Measurements from ENCODE around the gene KRTAP5-7. TPM values are rescaled to one million over a fixed set of nuclear protein-coding genes. Genes with fewer than 3 reads are reported as not detected.

Gene KRTAP5-7, protein sequence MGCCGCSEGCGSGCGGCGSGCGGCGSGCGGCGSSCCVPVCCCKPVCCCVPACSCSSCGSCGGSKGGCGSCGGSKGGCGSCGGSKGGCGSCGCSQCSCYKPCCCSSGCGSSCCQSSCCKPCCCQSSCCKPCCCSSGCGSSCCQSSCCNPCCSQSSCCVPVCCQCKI
- not detected in 2 replicates for total RNA-seq

DNA sequence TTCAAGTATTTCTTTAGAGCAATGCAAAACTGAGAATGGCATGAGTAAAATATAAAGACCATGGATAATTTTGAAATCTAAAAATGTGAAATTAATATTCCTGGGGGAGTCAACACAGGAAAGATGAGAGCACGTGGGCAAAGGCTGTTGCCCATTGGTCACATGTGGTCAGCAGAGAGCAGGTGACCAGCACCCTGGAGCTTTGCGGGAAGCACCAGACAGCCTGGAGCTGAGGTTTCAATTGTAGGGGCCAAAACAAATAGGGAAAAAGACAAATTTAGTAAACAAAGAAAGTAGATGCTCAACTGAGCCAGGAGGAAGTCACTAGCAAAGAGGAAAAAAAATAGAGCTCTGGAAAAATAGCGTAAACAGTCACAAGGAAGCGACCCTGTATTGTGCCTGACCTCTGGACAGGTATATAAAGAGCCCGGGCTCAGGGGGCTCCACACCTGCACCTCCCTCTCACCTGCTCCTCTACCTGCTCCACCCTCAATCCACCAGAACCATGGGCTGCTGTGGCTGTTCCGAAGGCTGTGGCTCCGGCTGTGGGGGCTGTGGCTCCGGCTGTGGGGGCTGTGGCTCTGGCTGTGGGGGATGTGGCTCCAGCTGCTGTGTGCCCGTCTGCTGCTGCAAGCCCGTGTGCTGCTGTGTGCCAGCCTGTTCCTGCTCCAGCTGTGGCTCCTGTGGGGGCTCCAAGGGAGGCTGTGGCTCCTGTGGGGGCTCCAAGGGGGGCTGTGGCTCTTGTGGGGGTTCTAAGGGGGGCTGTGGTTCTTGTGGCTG lies at the start of gene KRTAP5-7:
KRTAP5-7 (plus strand) TSS at position 472 of the 780 bp plus-strand sequence; CDS start at position 506, 34 bp downstream.

DNA sequence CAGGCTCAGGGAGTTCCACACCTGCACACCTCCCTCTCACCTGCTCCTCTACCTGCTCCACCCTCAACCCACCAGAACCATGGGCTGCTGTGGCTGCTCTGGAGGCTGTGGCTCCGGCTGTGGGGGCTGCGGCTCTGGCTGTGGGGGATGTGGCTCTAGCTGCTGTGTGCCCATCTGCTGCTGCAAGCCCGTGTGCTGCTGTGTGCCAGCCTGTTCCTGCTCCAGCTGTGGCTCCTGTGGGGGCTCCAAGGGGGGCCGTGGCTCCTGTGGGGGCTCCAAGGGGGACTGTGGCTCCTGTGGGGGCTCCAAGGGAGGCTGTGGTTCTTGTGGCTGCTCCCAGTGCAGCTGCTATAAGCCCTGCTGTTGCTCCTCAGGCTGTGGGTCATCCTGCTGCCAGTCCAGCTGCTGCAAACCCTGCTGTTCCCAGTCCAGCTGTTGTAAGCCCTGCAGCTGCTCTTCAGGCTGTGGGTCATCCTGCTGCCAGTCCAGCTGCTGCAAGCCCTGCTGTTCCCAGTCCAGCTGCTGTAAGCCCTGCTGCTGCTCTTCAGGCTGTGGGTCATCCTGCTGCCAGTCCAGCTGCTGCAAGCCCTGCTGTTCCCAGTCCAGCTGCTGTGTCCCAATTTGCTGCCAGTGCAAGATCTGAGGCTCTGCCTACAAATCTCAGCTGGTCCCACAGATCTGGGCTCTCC lies 11.1 kb downstream of the KRTAP5-7 start, which contains the start of gene KRTAP5-8:
KRTAP5-8 (plus strand) TSS at position 49 of the 689 bp plus-strand sequence; CDS start at position 80, 31 bp downstream.

DNA sequence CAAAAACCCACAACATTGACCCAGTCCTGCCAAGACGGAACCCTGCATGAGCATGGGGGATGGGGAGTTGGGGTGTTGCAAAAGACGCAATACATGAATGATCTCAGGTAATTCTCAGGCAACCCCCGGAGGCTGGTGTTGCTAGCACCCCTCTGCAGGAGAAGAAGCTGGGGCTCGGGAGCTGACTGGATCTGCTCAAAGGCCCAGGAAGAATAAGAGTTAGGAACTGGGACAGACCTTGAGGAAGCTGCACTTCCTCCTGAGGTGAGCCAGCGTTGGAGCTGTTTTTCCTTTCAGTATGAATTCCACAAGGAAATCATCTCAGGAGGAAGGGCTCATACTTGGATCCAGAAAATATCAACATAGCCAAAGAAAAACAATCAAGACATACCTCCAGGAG lies 21.1 kb downstream of the KRTAP5-7 start, which contains the start of gene KRTAP5-9:
KRTAP5-9 (plus strand) TSS at position 301 of the 400 bp plus-strand sequence. CDS start 238 bp downstream, outside the sequence.

DNA sequence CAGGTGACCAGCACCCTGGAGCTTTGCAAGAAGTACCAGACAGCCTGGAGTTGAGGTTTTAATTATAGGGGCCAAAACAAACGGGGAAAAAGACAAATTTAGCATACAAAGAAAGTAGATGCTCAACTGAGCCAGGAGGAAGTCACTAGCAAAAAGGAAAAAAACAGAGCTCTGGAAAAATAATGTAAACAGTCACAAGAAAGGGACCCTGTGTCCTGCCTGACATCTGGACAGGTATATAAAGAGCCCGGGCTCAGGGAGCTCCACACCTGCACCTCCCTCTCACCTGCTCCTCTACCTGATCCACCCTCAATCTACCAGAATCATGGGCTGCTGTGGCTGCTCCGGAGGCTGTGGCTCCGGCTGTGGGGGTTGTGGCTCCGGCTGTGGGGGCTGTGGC lies 38.2 kb downstream of the KRTAP5-7 start, which contains the start of gene KRTAP5-10:
KRTAP5-10 (plus strand) TSS at position 301 of the 400 bp plus-strand sequence; CDS start at position 326, 25 bp downstream.

Other genes with a start within 250 kb of the KRTAP5-7 start
- gene DHCR7, start 78.9 kb upstream of the KRTAP5-7 start, total RNA-seq = 38.3 and 109 TPM in 2 replicates
- 59.6 and 62.1 TPM in 2 replicates for gene NADSYN1, start 74.1 kb upstream of the KRTAP5-7 start, total RNA-seq
- gene KRTAP5-8, start 10.8 kb downstream of the KRTAP5-7 start, total RNA-seq = not detected in 2 replicates
- gene KRTAP5-9, start 21.2 kb downstream of the KRTAP5-7 start, total RNA-seq = not detected in 2 replicates
- gene KRTAP5-10, start 38.3 kb downstream of the KRTAP5-7 start, total RNA-seq = not detected in 2 replicates
- not detected in 2 replicates for gene KRTAP5-11, start 55.6 kb downstream of the KRTAP5-7 start, total RNA-seq

All from cardiac atrium fibroblast (primary cell).